ENCODE data around the gene ULK4.
A peak's percentile ranks its signal among the peaks of the same experiment; 100 is the strongest.

ULK4 gene

DNA sequence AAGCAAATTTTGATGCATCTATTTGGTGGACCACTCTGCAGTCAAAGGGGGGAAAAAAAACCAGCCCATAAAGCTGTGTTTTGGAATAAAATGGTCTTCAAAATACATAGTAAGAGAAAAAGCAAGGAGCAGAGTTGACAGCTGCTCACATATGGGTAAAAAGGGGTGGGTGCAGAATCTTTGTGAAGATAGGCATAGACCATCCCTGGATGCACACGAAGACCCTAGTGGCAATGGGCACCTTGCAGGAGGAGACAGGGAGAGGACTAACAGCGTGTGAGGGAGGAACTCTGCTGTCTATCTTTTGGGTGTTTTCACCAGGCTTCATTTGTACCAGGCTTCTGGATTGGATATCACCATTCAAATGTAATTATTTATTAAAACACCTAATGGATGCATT is 718.7 kb downstream of the ULK4 start:
- no peak for DNase-seq

DNA sequence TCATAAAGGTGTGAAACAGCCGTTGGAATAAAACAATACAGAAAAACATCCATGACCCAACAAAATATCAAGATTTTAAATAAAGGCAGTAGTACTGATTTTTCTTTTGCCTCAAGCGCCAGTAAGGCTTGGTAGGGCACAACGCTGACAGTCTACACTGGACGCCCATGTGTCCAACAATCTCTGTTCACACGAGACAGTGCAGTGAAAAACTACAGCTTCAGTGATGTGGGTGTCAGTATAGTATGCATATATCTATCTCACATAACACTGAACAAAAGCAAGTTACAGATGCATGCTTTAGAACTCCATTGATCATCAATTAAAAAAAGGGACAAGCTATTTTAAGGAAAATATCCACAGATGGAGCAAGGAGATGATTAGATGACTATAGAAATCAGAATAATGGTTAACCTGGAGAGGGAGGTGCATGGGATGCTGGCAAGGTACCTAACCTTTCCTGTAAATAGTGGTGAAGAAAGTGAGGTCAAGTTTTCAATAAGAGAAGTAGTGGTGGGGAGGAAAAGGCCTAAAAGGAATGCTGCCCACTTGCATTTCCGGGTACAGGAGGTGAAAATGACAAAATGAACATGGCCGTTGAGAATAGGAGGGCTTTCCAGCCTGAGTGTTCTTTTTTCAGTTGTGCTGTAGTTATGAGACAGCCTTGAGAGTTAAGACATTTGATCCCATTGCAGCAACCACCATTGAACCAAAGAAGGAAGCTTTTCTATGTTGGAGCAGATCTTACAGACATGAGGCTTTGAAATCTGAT is 719.9 kb downstream of the ULK4 start:
- DNase-seq = no peak

DNA sequence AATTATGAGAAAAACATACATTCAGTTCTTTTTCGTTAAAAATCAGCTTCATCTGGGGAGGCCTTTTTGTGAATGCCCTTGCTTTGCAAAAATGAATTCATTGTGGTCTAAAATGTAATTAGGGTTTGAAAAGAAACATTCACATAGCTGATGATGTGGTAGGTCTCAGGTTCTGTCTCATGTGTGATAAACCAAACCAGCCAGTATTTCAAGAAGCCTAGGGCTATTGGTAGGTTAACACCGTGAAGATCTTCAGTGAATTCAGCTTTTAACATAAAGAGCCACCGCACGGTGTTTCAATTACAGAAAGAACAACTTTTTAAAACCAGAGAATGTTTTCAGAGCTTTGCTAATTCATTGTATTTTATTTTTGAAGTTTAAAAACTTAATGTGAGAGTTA is 720.7 kb downstream of the ULK4 start:
- DNase-seq = no peak

DNA sequence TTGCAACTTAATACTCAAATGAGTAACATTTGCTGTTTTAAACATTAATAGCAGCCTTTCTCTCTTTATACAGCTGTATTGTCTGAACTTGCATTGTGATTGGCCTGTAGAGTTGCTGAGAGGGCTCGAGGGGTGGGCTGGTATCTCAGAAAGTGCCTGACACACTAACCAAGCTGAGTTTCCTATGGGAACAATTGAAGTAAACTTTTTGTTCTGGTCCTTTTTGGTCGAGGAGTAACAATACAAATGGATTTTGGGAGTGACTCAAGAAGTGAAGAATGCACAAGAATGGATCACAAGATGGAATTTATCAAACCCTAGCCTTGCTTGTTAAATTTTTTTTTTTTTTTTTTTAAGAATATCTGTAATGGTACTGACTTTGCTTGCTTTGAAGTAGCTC is 722.3 kb downstream of the ULK4 start:
- DNase-seq = no peak

DNA sequence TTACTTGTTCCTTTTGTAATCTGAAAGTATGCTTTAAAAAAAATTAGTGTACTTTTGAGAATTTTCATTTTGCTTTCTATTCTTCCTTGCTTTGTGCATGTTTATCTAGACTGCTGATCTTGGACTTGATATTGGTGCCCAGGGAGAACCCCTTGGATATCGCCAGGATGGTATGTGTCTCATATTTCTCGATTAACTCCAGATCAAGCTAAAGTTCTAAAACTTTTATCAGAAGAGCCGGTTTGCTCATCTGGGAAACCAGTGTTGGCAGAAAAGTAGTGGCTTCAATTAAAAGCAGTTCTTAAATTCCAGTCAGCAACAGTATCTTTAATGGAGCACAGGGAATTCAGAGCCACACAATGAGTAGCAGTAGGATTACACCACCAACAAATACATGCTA is 724.0 kb downstream of the ULK4 start:
- DNase-seq = no peak

DNA sequence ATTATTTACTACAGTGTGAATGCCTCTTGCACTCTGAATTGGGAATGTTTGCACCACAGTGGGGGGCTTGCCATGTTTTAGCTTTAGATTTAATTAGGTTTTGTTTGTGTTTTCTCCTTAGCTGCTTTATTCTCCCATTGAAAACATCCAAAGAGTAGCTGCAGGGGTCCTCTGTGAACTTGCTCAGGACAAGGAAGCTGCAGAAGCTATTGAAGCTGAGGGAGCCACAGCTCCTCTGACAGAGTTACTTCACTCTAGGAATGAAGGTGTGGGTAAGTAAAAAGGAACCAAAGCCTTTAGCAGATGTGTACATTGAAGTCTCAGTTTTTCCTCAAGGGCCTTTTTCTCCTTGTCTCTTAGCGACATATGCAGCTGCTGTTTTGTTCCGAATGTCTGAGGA is 725.7 kb downstream of the ULK4 start:
- DNase-seq = no peak

DNA sequence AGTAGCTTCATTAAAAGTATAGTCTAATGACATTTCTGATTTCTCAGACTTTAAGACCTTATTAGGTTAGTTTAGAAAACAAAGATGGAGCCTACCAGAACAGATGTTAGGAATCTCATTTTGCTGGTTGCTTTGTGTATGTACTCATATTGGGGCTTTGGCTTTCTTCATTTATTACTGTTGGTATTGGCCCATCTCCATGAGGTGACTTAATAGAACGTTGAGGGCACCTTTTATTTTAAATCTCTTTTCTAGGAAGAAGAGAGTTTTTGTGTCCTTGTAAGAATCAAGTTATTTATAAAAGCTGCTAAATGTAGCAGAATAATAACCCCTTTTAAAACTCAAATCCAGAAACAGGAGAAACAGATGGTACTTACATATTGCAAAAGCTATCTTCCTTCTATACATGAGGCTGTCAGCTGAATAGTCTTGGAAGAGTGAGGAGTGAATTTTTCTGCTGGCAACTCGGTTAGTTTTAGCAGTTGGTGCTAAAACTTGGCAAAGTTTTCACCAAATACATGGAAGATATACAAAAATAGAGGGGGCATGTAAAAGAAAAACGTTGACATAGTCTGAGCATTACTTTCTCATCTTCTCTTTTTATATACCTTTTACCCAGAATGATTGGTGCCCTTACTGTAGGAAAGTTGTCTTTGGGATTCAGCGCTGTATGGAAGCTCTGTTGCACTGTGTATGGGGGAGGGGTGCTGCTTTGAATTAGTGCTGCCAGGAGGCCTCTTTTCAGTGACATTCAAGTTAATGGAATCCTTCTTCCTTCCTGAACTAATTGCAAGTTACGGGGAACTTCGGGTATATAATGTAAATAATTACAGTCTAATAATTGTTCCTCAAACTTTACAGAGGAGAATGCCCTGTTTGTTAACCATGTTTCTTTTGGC is 726.8 kb downstream of the ULK4 start:
- DNase-seq = no peak

DNA sequence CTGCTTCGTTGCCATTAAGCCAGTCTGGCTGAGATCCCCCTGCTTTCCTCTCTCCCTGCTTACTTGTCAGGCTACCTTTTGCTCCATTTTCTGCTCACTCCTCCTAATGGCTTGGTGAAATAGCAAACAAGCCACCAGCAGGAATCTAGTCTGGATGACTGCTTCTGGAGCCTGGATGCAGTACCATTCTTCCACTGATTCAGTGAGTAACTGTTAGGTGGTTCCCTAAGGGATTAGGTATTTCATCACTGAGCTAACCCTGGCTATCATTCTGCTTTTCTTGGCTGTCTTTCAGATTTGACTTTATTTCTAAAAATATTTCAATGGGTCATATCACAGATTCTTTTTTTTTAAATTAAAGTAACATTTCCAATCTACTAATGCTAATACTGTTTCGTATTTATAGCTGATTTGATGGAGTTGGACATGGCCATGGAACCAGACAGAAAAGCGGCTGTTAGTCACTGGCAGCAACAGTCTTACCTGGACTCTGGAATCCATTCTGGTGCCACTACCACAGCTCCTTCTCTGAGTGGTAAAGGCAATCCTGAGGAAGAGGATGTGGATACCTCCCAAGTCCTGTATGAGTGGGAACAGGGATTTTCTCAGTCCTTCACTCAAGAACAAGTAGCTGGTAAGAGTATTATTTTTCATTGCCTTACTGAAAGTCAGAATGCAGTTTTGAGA is 737.6 kb downstream of the ULK4 start:
- DNase-seq = no peak

DNA sequence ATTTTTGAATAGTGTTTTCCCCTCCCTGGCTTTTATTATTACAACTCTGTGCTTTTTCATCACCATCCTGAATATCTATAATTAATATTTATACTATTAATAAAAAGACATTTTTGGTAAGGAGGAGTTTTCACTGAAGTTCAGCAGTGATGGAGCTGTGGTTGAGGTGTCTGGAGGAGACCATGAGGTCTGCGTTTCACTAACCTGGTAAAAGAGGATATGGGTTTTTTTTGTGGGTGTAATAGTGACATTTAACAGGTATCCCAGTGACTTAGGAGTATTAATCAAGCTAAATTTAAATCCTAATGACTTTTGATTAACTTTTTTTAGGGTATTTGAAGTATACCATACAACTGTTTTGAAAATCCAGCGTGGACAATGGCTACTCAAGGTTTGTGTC is 738.2 kb downstream of the ULK4 start:
- DNase-seq = no peak

DNA sequence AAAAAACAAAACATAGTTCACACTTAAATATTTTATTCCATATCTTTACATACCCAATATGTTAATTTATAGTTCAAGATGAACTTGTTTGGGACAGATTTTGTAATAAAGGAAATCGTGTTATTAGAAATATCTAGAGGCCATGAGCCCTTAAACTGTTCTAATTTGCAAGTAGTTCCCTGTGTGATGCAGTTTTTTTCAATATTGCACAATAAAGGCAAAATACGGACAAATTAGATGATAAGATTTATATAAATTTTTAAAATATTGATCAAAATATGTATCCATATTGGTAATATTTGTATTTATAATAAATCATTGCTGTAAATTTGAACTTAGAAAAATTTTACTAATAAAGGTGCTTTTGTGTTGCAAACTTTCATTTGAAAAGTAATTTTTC is 738.8 kb downstream of the ULK4 start:
- no peak for DNase-seq

DNA sequence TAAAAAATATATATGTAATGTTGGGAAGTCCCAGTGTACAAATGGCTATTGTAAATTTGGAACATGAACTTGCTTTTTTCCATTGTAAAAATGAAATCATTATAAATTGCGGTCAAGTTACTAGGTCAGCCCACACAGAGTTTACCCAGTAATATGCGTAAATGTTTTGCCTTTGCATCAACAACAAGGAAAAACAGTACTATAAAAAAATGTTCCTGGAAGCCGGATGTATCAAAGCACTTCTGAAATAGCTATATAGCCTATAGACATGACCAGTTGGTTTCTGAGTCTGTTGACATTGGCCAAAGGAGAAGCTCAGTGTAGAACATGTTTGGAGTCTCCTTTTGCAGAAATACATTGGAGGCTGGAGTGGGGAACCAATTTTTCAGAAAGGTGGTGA is 739.4 kb downstream of the ULK4 start:
- no peak for DNase-seq

DNA sequence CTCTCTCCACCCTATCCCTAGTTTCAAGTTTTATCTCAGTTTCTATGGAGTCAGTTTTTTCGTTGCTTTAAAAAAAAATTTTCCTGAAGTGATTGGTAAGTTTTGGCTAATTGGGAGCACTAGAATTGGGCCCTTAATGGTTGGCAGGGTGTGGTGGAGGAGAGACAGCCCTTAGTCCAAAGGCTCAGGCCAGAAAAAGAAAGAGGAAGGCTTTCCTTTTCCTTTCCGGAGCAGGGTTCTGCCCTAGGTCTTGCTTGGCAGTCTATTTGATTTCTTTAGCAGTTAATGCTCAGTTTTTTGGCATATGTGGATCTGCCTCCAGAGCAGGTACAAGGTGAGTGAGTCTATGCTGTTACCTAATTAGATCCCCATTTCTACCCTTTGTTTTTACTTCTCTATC is 739.9 kb downstream of the ULK4 start:
- no peak for DNase-seq

DNA sequence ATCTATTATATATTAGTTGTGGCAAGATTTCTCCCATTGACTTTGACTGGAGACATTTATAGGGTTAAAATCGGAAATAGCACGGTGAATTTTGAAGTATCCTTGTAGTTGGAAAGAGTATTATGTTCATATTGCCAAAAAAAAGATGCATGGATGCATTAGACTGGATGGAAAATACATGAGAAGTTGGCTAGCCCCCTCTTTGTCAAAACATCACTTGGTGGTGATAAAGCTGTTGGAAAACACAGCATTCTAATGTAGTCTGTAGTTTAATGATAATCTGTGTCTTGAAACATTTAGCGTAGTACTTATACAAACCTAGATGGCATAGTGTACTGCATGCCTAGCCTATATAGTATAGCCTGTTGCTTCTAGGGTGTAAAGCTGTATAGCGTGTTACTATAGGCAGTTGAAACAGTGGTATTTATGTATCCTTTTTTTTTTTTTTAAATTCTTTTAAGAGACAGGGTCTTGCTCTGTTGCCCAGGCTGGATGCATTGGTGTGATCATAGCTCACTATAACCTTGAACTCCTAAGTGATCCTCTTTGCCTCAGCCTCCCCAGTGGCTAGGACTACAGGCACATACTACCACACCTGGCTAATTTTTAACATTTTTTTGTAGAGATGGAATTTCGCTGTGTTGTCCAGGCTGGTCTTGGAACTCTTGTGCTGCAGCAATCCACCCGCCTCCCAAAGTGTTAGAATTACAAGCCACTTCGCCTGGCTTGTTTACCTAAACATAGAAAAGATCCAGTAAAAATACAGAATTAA is 740.8 kb downstream of the ULK4 start:
- no peak for DNase-seq

DNA sequence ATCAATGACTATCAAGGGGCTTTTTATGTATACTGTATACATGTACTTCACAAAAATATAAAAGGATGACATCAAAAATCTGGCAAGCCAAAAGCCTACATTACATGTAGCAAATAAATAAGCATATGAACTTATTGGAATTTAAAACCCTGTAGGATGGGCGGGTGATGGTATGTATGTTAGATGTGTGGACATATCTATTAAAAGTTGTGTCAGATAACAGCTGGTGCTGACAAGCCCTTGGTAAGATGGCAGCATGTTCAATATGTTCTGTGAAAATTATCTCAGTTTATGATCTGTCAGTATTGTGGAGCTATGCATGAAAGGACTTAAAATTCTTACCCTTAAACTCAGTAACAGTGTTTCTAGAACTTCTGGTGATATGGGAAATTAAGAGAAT is 742.5 kb downstream of the ULK4 start:
- DNase-seq = no peak

DNA sequence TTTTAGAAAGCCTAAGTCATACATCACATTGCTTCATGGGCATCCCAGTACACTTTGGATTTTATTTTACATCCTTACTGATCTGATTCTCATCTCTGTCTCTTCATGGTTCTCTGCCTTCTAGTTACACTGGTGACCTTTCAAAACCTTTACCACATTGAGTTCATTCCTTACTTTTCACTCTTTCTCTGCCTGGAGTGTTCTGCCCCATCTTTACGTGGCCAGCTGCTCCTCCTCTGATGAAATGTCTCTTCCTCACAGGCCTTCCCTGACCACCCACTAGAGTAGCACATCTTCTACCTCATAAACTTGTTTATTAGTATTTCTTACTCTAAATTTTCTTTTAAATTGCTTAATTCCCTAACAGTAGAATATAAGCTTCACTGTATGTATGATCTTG is 744.9 kb downstream of the ULK4 start:
- no peak for DNase-seq

DNA sequence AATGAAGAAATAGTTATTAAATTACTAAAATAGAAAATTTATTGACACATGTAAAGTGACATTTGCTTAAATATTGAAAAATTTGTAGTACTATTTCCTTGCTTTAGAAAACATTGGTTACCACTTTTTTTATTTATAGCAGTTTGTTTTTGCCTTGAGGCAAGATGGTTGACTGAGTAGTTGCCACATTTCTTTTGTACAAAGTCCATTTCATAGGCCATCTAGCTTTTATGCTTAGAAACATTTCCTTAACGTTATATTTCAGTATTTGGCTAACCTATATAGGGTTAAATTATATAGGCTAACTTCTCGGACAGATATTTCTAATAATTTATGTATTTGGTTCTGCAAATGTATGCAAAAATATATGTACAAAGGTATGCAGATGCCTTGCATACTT is 745.5 kb downstream of the ULK4 start:
- no peak for DNase-seq

DNA sequence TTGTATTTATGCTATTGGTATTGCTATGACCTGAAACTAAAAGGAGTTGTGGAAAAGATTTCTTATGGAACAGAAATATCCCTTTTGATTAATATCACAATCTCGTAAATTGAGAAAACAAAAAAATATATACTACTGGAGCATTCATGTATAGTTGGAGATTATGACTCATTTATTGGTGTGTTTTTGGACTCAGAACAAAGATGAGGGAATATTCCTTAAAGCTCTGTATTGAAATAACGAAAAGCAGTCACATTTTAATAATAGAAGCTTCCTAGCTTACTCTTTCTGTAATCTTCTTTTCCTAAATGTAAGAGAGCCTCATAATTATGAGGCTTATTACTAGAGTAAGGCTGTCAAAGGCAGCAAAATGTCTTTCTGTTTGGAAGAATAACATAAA is 748.3 kb downstream of the ULK4 start:
- no peak for DNase-seq

DNA sequence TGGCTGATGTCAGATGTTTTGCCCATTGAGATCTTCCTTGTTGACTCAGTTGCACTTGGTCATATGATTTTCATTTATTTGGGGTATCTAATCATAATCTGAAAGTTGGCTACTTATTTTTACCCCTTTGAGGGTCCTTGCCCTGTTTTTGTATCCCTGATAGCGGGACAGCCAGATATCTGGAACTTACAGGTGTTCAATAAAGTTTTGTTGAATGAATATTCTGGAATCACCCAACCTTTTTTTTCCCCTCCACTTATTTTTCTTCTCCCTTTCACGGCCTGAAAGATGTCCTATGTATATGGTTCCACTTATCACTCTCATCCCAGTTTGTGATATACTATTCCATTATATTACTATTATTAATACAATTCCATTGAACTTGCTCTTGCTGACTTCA is 749.8 kb downstream of the ULK4 start:
- no peak for DNase-seq

DNA sequence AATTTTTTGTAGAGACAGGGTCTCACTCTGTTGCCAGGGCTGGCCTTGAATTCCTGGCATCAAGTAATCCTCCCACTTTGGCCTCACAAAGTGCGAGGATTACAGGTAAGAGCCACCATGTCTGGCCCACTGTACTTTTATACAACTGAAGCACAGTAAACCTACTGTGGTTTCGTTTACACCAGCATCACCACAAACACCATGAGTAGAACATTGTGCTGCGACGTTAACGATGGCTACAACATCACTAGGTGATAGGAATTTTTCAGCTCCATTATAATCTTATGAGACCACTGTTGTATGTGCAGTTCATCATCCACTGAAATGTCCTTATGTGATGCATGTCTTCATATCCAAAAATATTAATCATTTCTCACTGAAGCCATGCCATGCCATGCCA is 750.9 kb downstream of the ULK4 start:
- DNase-seq = no peak

DNA sequence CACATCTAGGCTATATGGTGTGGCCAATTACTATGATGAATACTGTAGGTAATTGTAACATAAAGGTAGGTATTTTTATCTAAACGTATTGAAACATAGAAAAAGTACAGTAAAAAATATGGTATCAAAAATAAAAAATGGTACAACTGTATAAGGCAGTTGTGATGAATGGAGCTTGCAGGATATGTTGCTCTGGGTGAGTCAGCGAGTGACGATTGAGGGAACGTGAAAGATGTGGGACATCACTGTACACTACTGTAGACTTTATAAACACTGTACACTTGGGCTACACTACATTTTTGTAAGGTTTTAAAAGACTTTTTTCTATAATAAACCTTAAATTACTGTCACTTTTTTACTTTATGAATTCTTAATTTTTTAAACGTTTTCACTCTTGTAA is 752.3 kb downstream of the ULK4 start:
- no peak for DNase-seq

DNA sequence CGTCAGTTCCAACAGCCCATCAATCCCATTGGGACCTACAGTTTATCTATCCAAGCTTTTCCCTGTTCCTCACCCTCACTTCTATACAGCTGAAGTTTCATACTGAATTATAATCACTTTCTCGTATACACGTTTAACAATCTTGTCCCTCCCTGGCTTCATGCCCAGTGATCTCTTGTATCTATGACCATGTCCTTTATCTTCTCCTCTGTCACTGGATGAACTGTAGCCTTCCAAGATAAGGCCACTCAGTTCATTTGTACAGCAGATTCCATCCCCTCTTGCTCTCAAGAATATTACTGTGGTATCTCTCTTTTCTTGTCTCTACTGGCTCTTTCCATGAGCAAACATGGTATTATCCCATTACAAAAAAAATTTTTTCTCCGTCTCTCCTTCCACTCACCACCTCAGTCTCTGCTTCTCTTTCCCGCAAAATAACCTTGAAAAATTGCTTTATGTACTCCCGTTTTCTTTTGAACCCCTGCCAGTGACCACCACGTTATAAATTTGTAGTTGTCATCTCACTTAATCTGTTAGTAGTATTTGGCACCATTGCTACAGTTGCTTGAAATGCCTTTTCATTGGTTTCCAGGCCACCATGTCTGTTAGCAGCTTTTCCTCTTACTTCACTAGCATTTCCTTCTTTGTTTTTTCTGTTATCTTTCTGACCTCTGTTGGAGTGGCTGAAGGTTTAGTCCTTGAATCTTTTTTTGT is 753.2 kb downstream of the ULK4 start:
- no peak for DNase-seq

DNA sequence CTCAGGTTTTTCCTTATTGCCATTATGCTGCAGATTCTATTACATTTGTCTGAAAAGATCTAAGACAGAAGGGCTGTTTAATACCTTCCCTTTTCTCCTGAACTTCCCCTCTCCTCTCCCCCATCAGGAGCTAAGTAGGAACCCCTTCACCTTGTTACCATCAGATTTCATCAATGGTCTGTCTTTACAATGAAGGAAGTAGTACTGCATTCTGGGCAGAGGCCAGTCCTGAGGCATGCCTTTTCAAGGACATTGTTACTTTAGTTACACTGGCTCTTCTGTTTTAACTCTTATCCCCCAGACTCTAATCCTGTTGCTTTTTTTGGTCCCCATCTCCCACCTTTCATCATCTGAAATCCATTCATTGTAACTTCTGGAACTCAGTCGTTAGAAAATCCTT is 754.5 kb downstream of the ULK4 start:
- DNase-seq = peak; percentile 13 to 26

Data from AML-193 (cell line).